ENCODE measurements around the gene PGLYRP2.

DNA sequence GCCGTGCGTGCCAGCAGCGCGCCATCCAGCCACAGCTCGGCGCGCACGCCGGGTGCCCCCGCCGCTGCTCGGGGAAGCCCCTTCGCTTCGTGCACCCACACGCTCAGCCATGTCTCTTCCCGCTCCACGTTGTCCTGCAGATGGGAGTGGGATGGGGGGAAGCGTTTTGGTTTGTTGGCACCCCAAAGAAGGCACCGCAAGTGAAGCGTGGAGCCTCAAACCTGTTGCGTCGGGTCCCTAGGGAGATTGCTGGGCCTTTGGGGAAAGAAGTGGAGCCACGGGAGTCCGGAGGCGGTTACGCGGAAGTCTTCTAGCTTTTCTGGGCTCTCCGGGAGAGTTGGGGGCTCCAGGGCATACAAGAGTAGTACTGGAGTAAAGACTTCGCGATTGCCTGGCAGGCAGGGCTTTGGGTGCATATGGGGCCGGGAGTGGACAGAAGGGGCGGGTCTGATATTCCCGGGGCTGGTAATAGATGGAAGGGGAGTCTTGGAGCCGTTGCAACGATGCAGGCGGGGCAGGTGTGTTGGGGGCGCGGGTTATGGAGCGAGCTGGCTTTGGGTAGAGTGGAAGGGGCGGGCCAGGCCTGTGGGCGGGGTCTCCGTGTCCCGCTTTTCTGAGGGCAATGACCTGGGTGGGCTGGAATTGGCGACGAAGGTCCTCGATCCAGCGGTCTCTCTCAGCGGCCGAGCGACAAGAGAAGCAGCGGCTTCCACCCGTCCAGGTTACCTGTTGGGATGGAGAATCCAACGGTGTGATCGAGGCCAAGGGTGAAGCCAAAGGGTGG, 21.4 kb downstream of the PGLYRP2 start:
- TF ChIP-seq CTCF (IDR thresholded peaks at IDR 0.05) (no peak), POLR2AphosphoS5 (IDR thresholded peaks at IDR 0.05) (no peak)
